ENCODE data around the gene UQCC2. TPM values are rescaled to one million over a fixed set of nuclear protein-coding genes. Genes with fewer than 3 reads are reported as not detected.

The UQCC2 gene
- total RNA-seq, 1 donor from 2014 or later, result 99.4 TPM

- Mint-ChIP-seq H3K4me1 (ENCODE audit: low read depth) (no peaks in the 10 kb centered on the region), H3K9me3 (ENCODE audit: low read depth) (no peaks in the 10 kb centered on the region), H3K27me3 (no peaks in the 10 kb centered on the region), H3K36me3 (ENCODE audit: insufficient read depth) (peaks cover 4% of the 10 kb centered on the region), H3K27ac (no peak overlapping the region), H3K4me3 (ENCODE audit: low read depth) (no peak overlapping the region)
- TF ChIP-seq, protein P1, sequence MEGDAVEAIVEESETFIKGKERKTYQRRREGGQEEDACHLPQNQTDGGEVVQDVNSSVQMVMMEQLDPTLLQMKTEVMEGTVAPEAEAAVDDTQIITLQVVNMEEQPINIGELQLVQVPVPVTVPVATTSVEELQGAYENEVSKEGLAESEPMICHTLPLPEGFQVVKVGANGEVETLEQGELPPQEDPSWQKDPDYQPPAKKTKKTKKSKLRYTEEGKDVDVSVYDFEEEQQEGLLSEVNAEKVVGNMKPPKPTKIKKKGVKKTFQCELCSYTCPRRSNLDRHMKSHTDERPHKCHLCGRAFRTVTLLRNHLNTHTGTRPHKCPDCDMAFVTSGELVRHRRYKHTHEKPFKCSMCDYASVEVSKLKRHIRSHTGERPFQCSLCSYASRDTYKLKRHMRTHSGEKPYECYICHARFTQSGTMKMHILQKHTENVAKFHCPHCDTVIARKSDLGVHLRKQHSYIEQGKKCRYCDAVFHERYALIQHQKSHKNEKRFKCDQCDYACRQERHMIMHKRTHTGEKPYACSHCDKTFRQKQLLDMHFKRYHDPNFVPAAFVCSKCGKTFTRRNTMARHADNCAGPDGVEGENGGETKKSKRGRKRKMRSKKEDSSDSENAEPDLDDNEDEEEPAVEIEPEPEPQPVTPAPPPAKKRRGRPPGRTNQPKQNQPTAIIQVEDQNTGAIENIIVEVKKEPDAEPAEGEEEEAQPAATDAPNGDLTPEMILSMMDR (IDR thresholded peaks at IDR 0.05; ENCODE audit: unreplicated experiment), result no peak
- no peak for DNase-seq (ENCODE audit: low spot score, unreplicated experiment)
Measured at GRCh38 chr6:33652002-33652401, 59.5 kb downstream of the UQCC2 start.

DNA sequence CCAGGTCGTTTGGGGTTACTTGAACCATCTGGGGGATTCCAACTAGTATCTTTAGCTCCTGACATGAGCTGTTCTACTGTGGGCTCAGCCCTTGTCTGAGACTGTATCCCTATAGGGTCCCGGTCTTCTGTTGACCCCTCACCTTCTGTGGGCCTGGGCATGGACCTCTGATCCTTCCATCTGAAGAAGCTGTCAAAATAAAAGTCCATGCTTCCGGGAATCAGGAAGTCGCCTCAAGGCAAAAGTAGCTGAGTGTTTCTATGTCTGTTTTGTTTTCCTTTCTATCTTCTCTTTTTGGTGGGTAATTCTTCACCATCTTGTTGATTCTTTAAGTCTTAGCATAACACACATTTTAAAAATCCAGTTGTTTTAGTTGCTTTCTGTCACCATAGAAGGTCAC lies 60.1 kb downstream of the UQCC2 start:
- Mint-ChIP-seq H3K27me3 (no peaks in the 10 kb centered on the region), H3K4me1 (ENCODE audit: low read depth) (no peaks in the 10 kb centered on the region), H3K9me3 (ENCODE audit: low read depth) (no peaks in the 10 kb centered on the region), H3K27ac (no peak overlapping the region), H3K36me3 (ENCODE audit: insufficient read depth) (peaks cover 4% of the 10 kb centered on the region), H3K4me3 (ENCODE audit: low read depth) (no peak overlapping the region)
- TF ChIP-seq, protein P1 (IDR thresholded peaks at IDR 0.05; ENCODE audit: unreplicated experiment), result no peak
- DNase-seq (ENCODE audit: low spot score, unreplicated experiment), result no peak

Small RNA genes lying within 50 kb of the gene (microRNA-seq; reads per million reads assigned to microRNA genes)
- 4.8 reads per million for gene MIR3934 (ENCODE audit: borderline number of aligned reads, unreplicated experiment)

Other genes with a start within 250 kb of the UQCC2 start
- 21.0 and 22.4 TPM in 2 replicates for gene BAK1, start 131.4 kb downstream of the UQCC2 start, total RNA-seq
- 28.3 and 30.4 TPM in 2 replicates for gene ITPR3, start 90.4 kb downstream of the UQCC2 start, total RNA-seq
- gene IP6K3, start 35.2 kb upstream of the UQCC2 start, total RNA-seq, result 0.14 and 0.29 TPM in 2 replicates
- 69.9 and 73.6 TPM in 2 replicates for gene LEMD2, start 77.4 kb upstream of the UQCC2 start, total RNA-seq
- gene MLN, start 92.3 kb upstream of the UQCC2 start, total RNA-seq, result not detected in 2 replicates

All from progenitor cell of endocrine pancreas (in vitro differentiated cells).